VCaP (cell line): ENCODE data around the gene SCN10A.
A peak's percentile ranks its signal among the peaks of the same experiment; 100 is the strongest.

Experiments used
- H3K27ac ChIP-seq: fragments of 450-650 bp; 2 replicates; pipeline ENCODE4 v1.5.1; 2017
- CTCF ChIP-seq: fragments of 450-650 bp; conservative IDR thresholded peaks from 2 replicates; pipeline ENCODE4 v1.5.1; 2017; ENCODE audit warnings: mild to moderate bottlenecking, moderate library complexity

SCN10A gene

GRCh38 chr3:38816026-38816425 lies at the start of gene SCN10A:
Gene SCN10A (minus strand): TSS chr3:38816217. CDS start chr3:38794010, 22,207 bp downstream.
- no peak for TF ChIP-seq CTCF
- no peak within 1 kb of the TSS for H3K27ac ChIP-seq

- no peak for TF ChIP-seq CTCF
- no peak overlapping the region for H3K27ac ChIP-seq
Observed at GRCh38 chr3:38853011-38853410, 37.0 kb upstream of the SCN10A start.

GRCh38 chr3:38843898-38844297 lies 27.9 kb upstream of the SCN10A start:
- no peak overlapping the region for H3K27ac ChIP-seq
- TF ChIP-seq CTCF: peak; percentile 69

GRCh38 chr3:38842266-38842965 lies 26.4 kb upstream of the SCN10A start:
- no peak overlapping the region for H3K27ac ChIP-seq
- TF ChIP-seq CTCF: no peak

GRCh38 chr3:38840987-38841386 lies 25.0 kb upstream of the SCN10A start:
- no peak for TF ChIP-seq CTCF

GRCh38 chr3:38837358-38837757 lies 21.3 kb upstream of the SCN10A start:
- no peak for TF ChIP-seq CTCF
- H3K27ac ChIP-seq: no peak overlapping the region

More at GRCh38 chr3:38840987-38841386, 25.0 kb upstream of the SCN10A start:
- no peak overlapping the region for H3K27ac ChIP-seq

- no peak for TF ChIP-seq CTCF
- H3K27ac ChIP-seq: no peak overlapping the region
Observed at GRCh38 chr3:38836561-38836960, 20.5 kb upstream of the SCN10A start.
